GM19397 (cell line): ENCODE results near the gene PCBP2.
"Not testable (repeated sequence)": the region's sequence is repeated elsewhere in the genome, so short reads cannot be mapped to it uniquely, and the experiment has no call there.

Experiments
- ATAC-seq: cut with Tn5 transposase; IDR thresholded peaks from one replicate; pipeline ENCODE4 v1.9.1; 2021; ENCODE audit warnings: mild to moderate bottlenecking, moderate library complexity; ENCODE audit not compliant: unreplicated experiment

The PCBP2 gene

GRCh38 chr12:53451661-53452158 is at the start of gene PCBP2:
PCBP2 (plus strand) TSS chr12:53452102; CDS start chr12:53454801, 2,699 bp downstream.
- ATAC-seq = peak; percentile 96

GRCh38 chr12:53402351-53402750 is 49.6 kb upstream of the PCBP2 start:
- not testable (repeated sequence) for ATAC-seq

GRCh38 chr12:53402871-53403270 is 49.0 kb upstream of the PCBP2 start:
- no peak for ATAC-seq

GRCh38 chr12:53410951-53411350 is 41.0 kb upstream of the PCBP2 start:
- ATAC-seq = no peak

GRCh38 chr12:53413485-53414204 is 38.3 kb upstream of the PCBP2 start:
- no peak for ATAC-seq

- no peak for ATAC-seq
Measured at GRCh38 chr12:53414756-53415417, 37.0 kb upstream of the PCBP2 start.

GRCh38 chr12:53415752-53416389 is 36.0 kb upstream of the PCBP2 start:
- not testable (repeated sequence) for ATAC-seq

- ATAC-seq = not testable (repeated sequence)
Measured at GRCh38 chr12:53417291-53417816, 34.5 kb upstream of the PCBP2 start.

- ATAC-seq = no peak
Measured at GRCh38 chr12:53418221-53418620, 33.7 kb upstream of the PCBP2 start.

GRCh38 chr12:53419756-53420155 is 32.1 kb upstream of the PCBP2 start:
- ATAC-seq = no peak

- ATAC-seq = not testable (repeated sequence)
Measured at GRCh38 chr12:53422247-53422646, 29.7 kb upstream of the PCBP2 start.

- no peak for ATAC-seq
Measured at GRCh38 chr12:53423597-53423996, 28.3 kb upstream of the PCBP2 start, which contains the start of gene AMHR2. AMHR2 (plus strand) TSS chr12:53423855; CDS start chr12:53423935, 80 bp downstream.

GRCh38 chr12:53424626-53425514 is 27.0 kb upstream of the PCBP2 start:
- no peak for ATAC-seq

- no peak for ATAC-seq
Measured at GRCh38 chr12:53425515-53426150, 26.3 kb upstream of the PCBP2 start.

GRCh38 chr12:53427905-53428594 is 23.9 kb upstream of the PCBP2 start:
- ATAC-seq = no peak

- no peak for ATAC-seq
Measured at GRCh38 chr12:53428741-53429140, 23.2 kb upstream of the PCBP2 start.

- ATAC-seq = no peak
Measured at GRCh38 chr12:53430116-53430515, 21.8 kb upstream of the PCBP2 start.

- no peak for ATAC-seq
Measured at GRCh38 chr12:53431187-53431586, 20.7 kb upstream of the PCBP2 start.

- ATAC-seq = not testable (repeated sequence)
Measured at GRCh38 chr12:53435326-53435725, 16.6 kb upstream of the PCBP2 start.
